Osteoblast (primary cell): Measurements from ENCODE around the gene ATG2B. TPM values are rescaled to one million over a fixed set of nuclear protein-coding genes. Genes with fewer than 3 reads are reported as not detected.

Source experiments
- DNase-seq: peaks from one replicate; pipeline ENCODE4 v3.0.0; 2011; ENCODE audit warnings: low spot score, mixed read lengths; ENCODE audit not compliant: insufficient read length; ENCODE audit errors: missing footprints
- H2AFZ ChIP-seq: 2 replicates; pipeline ENCODE4 v1.6.0; 2011; ENCODE audit warnings: mild to moderate bottlenecking, low read length
- H3K27ac ChIP-seq: 2 replicates; pipeline ENCODE4 v1.5.1; 2011; ENCODE audit warnings: mild to moderate bottlenecking, low read depth, low read length, moderate library complexity
- H3K27me3 ChIP-seq: 2 replicates; pipeline ENCODE4 v1.6.0; 2012; ENCODE audit warnings: mild to moderate bottlenecking, control low read depth, inconsistent platforms, low read length, moderate library complexity; ENCODE audit not compliant: insufficient read depth
- H3K36me3 ChIP-seq: 2 replicates; pipeline ENCODE4 v1.5.1; 2011; ENCODE audit warnings: mild to moderate bottlenecking, low read length, control low read depth, moderate library complexity; ENCODE audit not compliant: insufficient read depth
- H3K4me1 ChIP-seq: 2 replicates; pipeline ENCODE4 v1.5.1; 2011; ENCODE audit warnings: mild to moderate bottlenecking, low read length, control low read depth, moderate library complexity; ENCODE audit not compliant: insufficient read depth
- H3K4me2 ChIP-seq: 2 replicates; pipeline ENCODE4 v1.6.0; 2011; ENCODE audit warnings: mild to moderate bottlenecking, low read length; ENCODE audit not compliant: insufficient read depth
- H3K4me3 ChIP-seq: fragments of 200-600 bp; sonication (generic); 3 replicates; pipeline ENCODE4 v1.5.1; 2012; ENCODE audit warnings: mild to moderate bottlenecking, low read length, inconsistent platforms; ENCODE audit not compliant: insufficient read depth
- H3K79me2 ChIP-seq: 2 replicates; pipeline ENCODE4 v1.6.0; 2012; ENCODE audit warnings: mild to moderate bottlenecking, low read length, control low read depth, inconsistent platforms; ENCODE audit not compliant: insufficient read depth
- H3K9me3 ChIP-seq: 2 replicates; pipeline ENCODE4 v1.5.1; 2011; ENCODE audit warnings: low read depth, low read length, control low read depth
- H4K20me1 ChIP-seq: 2 replicates; pipeline ENCODE4 v1.6.0; 2012; ENCODE audit warnings: mild to moderate bottlenecking, low read length, control low read depth; ENCODE audit not compliant: insufficient read depth
- total RNA-seq: library from RNA; depleted of rRNA; stranded (reverse); fragments of >200 nt; gene quantifications from 2 replicates; pipeline ENCODE4 v1.2.3, GENCODE V29; 2012
- TF ChIP-seq, protein P1 (sequence below): IDR thresholded peaks from 2 replicates; pipeline ENCODE4 v1.5.1; 2011; ENCODE audit warnings: mild to moderate bottlenecking, low read depth, low read length, moderate library complexity; ENCODE audit errors: extremely low read depth

ATG2B gene
- total RNA-seq, 1 donor, result 35.1 TPM

GRCh38 chr14:96359959-96360358 is 3.2 kb downstream of the ATG2B start:
- H3K36me3 ChIP-seq, result no peaks in the 10 kb centered on the region
- TF ChIP-seq, protein P1, sequence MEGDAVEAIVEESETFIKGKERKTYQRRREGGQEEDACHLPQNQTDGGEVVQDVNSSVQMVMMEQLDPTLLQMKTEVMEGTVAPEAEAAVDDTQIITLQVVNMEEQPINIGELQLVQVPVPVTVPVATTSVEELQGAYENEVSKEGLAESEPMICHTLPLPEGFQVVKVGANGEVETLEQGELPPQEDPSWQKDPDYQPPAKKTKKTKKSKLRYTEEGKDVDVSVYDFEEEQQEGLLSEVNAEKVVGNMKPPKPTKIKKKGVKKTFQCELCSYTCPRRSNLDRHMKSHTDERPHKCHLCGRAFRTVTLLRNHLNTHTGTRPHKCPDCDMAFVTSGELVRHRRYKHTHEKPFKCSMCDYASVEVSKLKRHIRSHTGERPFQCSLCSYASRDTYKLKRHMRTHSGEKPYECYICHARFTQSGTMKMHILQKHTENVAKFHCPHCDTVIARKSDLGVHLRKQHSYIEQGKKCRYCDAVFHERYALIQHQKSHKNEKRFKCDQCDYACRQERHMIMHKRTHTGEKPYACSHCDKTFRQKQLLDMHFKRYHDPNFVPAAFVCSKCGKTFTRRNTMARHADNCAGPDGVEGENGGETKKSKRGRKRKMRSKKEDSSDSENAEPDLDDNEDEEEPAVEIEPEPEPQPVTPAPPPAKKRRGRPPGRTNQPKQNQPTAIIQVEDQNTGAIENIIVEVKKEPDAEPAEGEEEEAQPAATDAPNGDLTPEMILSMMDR, result no peak
- no peak overlapping the region for H3K4me2 ChIP-seq
- peaks cover 43% of the 10 kb centered on the region for H4K20me1 ChIP-seq
- no peak overlapping the region for H3K27ac ChIP-seq
- H3K9me3 ChIP-seq, result no peaks in the 10 kb centered on the region
- DNase-seq, result no peak
- H3K4me3 ChIP-seq, result no peak overlapping the region
- H3K27me3 ChIP-seq, result no peaks in the 10 kb centered on the region
- peaks cover 91% of the 10 kb centered on the region for H3K79me2 ChIP-seq
- H2AFZ ChIP-seq, result no peak overlapping the region
- H3K4me1 ChIP-seq, result peaks cover 22% of the 10 kb centered on the region

GRCh38 chr14:96357216-96357615 is 5.9 kb downstream of the ATG2B start:
- Histone ChIP-seq H3K27me3 (no peaks in the 10 kb centered on the region), H3K4me1 (peaks cover 13% of the 10 kb centered on the region), H3K36me3 (no peaks in the 10 kb centered on the region), H3K27ac (no peak overlapping the region), H3K4me3 (no peak overlapping the region), H2AFZ (no peak overlapping the region), H4K20me1 (peaks cover 32% of the 10 kb centered on the region), H3K4me2 (no peak overlapping the region), H3K9me3 (no peaks in the 10 kb centered on the region), H3K79me2 (peaks cover 77% of the 10 kb centered on the region)
- TF ChIP-seq, protein P1, result no peak
- DNase-seq, result no peak

DNA sequence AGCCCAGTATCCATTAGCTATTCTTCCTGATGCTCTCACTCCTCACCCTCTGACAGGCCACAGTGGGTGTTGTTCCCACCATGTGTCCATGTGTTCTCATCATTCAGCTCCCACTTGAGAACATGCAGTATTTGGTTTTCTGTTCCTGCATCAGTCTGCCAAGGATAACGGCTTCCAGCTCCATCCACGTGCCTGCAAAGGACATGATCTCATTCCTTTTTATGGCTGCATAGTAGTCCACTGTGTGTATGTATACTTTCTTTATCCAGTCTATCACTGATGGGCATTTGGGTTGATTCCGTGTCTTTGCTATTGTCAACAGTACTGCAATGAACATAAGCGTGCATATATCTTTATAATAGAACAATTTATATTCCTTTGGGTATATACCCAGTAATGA is 8.9 kb downstream of the ATG2B start:
- TF ChIP-seq, protein P1, result no peak
- Histone ChIP-seq H3K36me3 (no peaks in the 10 kb centered on the region), H3K27me3 (no peaks in the 10 kb centered on the region), H3K27ac (no peak overlapping the region), H3K4me1 (no peaks in the 10 kb centered on the region), H3K4me2 (no peak overlapping the region), H3K79me2 (peaks cover 67% of the 10 kb centered on the region), H4K20me1 (peaks cover 29% of the 10 kb centered on the region), H3K9me3 (no peaks in the 10 kb centered on the region), H2AFZ (no peak overlapping the region), H3K4me3 (no peak overlapping the region)
- no peak for DNase-seq

DNA sequence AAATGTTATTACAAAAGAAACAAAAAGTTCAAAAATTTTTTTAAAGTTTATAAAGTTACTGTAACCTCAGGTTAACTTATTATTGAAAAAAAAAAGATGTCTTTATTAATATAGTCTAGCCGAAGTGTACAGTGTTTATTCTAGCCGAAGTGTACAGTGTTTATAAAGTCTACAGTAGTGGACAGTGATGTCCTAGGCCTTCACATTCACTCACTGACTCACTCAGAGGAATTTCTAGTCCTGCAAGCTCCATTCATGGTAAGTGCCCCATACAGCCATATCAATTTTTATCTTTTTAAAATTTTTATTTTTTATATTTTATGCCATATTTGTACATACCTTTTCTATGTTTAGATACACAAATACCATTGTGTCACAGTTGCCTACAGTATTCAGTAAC is 10.4 kb downstream of the ATG2B start:
- H4K20me1 ChIP-seq, result peaks cover 27% of the 10 kb centered on the region
- H3K4me2 ChIP-seq, result no peak overlapping the region
- no peaks in the 10 kb centered on the region for H3K36me3 ChIP-seq
- no peaks in the 10 kb centered on the region for H3K27me3 ChIP-seq
- DNase-seq, result no peak
- peaks cover 67% of the 10 kb centered on the region for H3K79me2 ChIP-seq
- no peaks in the 10 kb centered on the region for H3K9me3 ChIP-seq
- no peak overlapping the region for H3K4me3 ChIP-seq
- H3K4me1 ChIP-seq, result no peaks in the 10 kb centered on the region
- no peak overlapping the region for H2AFZ ChIP-seq
- TF ChIP-seq, protein P1, result no peak
- H3K27ac ChIP-seq, result no peak overlapping the region
